Stimulated activated CD8-positive, alpha-beta memory T cell treated with anti-CD3 and anti-CD28 coated beads, Interleukin-7, amount 100 ng/mL, for 24 hours (primary cell): ENCODE results near the gene KIR2DL1.
"Not testable (repeated sequence)": the region's sequence is repeated elsewhere in the genome, so short reads cannot be mapped to it uniquely, and the experiment has no call there.

Source experiments
- DNase-seq: peaks from one replicate; pipeline ENCODE4 v3.0.0-alpha.2; 2020; ENCODE audit warnings: low read depth

The KIR2DL1 gene

GRCh38 chr19:54771018-54771960 is 1.7 kb downstream of the KIR2DL1 start:
- not testable (repeated sequence) for DNase-seq

GRCh38 chr19:54772666-54773065 is 3.1 kb downstream of the KIR2DL1 start:
- DNase-seq: not testable (repeated sequence)

GRCh38 chr19:54775095-54775815 is 5.7 kb downstream of the KIR2DL1 start:
- not testable (repeated sequence) for DNase-seq

- not testable (repeated sequence) for DNase-seq
Measured at GRCh38 chr19:54775830-54776229, 6.2 kb downstream of the KIR2DL1 start.

- DNase-seq: not testable (repeated sequence)
Measured at GRCh38 chr19:54777851-54778250, 8.3 kb downstream of the KIR2DL1 start.

DNA sequence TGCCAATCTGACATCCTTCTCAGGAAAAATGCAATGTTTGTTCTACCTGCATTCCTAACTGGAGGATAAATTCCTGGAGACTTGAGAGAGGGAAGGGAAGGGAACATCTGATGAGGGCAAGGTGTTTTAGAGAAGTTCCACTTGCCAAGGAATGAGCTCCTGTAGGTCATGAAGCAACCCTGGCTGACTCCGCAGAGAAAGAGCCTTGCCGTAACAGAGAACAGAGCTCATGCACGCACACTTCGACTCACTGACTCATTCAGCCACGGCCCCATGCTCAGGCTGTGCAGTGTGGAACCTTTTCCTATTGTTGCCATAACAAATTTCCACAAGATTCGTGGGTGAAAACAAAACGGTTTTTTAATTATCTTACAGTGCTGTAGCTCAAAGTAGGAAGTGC is 9.3 kb downstream of the KIR2DL1 start:
- not testable (repeated sequence) for DNase-seq

- DNase-seq: not testable (repeated sequence)
Measured at GRCh38 chr19:54782916-54783315, 13.3 kb downstream of the KIR2DL1 start.

DNA sequence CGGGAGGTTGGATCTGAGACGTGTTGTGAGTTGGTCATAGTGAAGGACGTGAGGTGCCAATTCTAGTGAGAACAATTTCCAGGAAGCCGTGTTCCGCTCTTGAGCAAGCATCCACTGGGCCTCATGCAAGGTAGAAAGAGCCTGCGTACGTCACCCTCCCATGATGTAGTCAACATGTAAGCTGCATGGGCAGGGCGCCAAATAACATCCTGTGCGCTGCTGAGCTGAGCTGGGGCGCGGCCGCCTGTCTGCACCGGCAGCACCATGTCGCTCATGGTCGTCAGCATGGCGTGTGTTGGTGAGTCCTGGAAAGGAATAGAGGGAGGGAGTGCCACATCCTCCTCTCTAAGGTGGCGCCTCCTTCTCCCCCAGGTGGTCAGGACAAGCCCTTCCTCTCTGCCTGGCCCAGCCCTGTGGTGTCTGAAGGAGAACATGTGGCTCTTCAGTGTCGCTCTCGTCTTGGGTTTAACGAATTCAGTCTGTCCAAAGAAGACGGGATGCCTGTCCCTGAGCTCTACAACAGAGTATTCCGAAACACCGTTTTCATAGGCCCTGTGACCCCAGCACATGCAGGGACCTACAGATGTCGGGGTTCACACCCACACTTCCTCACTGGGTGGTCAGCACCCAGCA is 16.6 kb downstream of the KIR2DL1 start:
- DNase-seq: not testable (repeated sequence)

DNA sequence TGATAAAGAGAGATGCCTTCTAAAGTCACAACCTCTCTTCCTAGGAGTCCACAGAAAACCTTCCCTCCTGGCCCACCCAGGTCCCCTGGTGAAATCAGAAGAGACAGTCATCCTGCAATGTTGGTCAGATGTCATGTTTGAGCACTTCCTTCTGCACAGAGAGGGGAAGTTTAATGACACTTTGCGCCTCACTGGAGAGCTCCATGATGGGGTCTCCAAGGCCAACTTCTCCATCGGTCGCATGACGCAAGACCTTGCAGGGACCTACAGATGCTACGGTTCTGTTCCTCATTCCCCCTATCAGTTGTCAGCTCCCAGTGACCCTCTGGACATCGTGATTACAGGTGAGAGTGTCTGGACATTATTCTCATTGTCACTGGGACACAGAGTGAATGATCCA is 18.6 kb downstream of the KIR2DL1 start:
- DNase-seq: not testable (repeated sequence)

- no peak for DNase-seq
Measured at GRCh38 chr19:54790711-54791110, 21.1 kb downstream of the KIR2DL1 start.

- no peak for DNase-seq
Measured at GRCh38 chr19:54791476-54791875, 21.9 kb downstream of the KIR2DL1 start.

DNA sequence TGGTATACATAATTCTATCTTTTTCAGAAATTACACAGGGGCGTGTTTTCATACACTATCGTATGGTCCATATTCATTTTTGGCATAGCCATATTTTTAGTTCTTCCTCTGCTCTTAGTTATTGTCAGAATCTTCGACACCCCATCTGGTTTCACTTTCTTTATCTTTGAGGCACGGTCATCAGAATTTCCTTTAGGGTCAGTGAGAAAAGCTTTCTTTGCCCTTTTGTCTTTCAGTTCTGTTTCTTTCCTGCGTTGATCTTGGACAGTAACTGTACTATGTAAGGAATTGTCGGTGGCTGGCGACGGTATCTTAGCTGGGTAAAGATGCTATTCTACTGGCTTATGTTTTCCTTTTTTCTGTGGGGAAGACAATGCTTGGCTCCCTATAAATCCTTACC is 23.2 kb downstream of the KIR2DL1 start:
- DNase-seq: no peak

DNA sequence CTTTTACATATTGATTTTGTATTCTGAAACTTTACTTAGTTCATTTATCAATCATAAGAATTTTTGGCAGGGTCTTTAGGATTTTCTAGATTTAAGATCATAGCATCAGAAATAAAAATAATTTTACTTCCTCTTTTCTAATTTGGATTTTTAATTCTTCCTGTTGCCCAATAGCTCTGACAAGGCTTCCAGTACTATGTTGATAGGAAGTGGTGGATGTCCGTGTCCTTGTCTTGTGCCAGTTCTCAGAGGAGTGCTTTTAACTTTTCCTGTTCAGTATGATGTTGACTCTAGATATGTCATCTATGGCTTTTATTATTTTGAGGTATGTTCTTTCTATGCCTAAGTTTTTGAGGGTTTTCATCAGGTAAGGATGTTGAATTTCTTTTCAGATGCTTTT is 26.2 kb downstream of the KIR2DL1 start:
- DNase-seq: no peak

GRCh38 chr19:54803410-54803809 is 33.8 kb downstream of the KIR2DL1 start, which contains the start of gene KIR2DL4:
KIR2DL4 (plus strand) TSS chr19:54803610; CDS start chr19:54803652, 42 bp downstream.
- DNase-seq: no peak

DNA sequence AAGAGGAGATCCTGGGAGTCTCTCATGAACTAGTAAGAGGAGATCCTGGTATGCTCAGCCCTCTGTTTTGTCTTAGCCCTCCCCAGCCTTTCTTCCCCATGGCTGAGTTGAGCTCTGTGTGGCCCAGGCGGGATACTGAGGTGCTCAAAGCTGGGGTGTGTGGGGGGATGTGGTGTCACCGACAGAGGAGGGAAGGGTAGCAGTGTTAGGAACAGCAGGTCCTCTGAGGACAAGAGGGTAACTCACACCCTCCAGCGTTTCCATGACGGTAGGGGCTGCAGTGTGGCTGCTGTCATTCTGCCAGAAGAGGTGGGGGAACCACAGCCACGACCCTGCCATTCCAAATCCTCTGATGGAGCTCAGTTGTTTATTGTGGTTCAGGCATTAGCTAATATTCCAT is 34.5 kb downstream of the KIR2DL1 start:
- no peak for DNase-seq

DNA sequence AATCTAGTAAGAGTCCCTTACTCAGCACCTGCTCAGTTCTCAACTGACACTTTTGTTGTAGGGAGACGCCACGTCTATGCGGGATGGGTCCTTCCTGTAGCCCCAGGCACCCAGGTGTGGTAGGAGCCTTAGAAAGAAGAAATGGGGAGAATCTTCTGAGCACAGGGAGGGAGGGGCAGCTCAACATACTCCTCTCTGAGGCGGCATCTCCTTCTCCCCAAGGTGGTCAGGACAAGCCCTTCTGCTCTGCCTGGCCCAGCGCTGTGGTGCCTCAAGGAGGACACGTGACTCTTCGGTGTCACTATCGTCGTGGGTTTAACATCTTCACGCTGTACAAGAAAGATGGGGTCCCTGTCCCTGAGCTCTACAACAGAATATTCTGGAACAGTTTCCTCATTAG is 35.0 kb downstream of the KIR2DL1 start:
- DNase-seq: no peak

- no peak for DNase-seq
Measured at GRCh38 chr19:54805665-54806515, 36.3 kb downstream of the KIR2DL1 start.

GRCh38 chr19:54806516-54806838 is 36.9 kb downstream of the KIR2DL1 start:
- DNase-seq: no peak

DNA sequence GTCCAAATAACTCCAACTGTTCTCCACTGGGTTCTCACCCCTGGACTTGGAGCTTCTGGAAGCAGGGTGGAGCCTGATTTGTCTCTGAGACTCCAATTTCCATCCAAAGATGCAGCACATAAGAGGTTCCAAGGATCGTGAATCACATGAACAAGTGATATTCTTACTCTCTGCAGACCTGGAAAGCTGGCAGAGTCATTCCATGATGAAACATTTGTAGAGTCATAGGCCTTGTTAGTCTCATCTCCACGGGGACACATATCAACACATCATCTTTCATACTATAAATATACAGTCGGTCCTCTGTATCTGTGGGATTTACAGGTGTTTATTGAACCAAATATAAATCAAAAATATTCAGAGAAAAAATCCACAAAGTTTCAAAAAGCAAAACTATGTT is 45.0 kb downstream of the KIR2DL1 start:
- not testable (repeated sequence) for DNase-seq

- not testable (repeated sequence) for DNase-seq
Measured at GRCh38 chr19:54816251-54816650, 46.7 kb downstream of the KIR2DL1 start, which contains the start of gene KIR3DL1. KIR3DL1 (plus strand) TSS chr19:54816468.
